Left cardiac atrium (tissue), 4 donors: Measurements from ENCODE around the gene GPC1. TPM values are rescaled to one million over a fixed set of nuclear protein-coding genes. Genes with fewer than 3 reads are reported as not detected.
"Not testable (repeated sequence)": the region's sequence is repeated elsewhere in the genome, so short reads cannot be mapped to it uniquely, and the experiment has no call there.

Source experiments
- ATAC-seq, 2 donors: fragments of 200-7000 bp; cut with Tn5 transposase; one replicate each; pipeline ENCODE4 v1.9.1; 2020; ENCODE audit warnings: mild to moderate bottlenecking in 2 of 2, moderate library complexity in 2 of 2
- DNase-seq: peaks from one replicate; pipeline ENCODE4 v3.0.0-alpha.2; 2020
- intact Hi-C, 2 donors: fragments of 100-400 bp; cut with DNase I; formaldehyde crosslinking; loops; one replicate each; pipeline versions ENCODE4 v1.14.1 to v1.15.1; 2022 to 2023
- total RNA-seq, 2 donors: library from RNA; stranded (reverse); fragmentation: NEBNext Ultra II Directional; extraction: Animal tissue kit (Norgen Biotek cat#: 25700); gene quantifications; one replicate each; pipeline ENCODE4 v1.2.1, GENCODE V29; 2021
- donor health status: DM: no; HTN: yes; CAD: no.
- donor health status: DM: no; HTN: yes; CAD: no; lungs with severe emphysema.
- donor health status: DM: yes; HTN: yes; CAD: no.
- donor health status: Dilated cardiomyopathy.

Gene GPC1
- total RNA-seq, 2 donors from 2014 or later = 74.6 to 78.4 TPM

- ATAC-seq (no peak), DNase-seq (no peak)
- intact Hi-C loops = no loop called here
Observed at GRCh38 chr2:240472078-240472790, 36.8 kb downstream of the GPC1 start.

DNA sequence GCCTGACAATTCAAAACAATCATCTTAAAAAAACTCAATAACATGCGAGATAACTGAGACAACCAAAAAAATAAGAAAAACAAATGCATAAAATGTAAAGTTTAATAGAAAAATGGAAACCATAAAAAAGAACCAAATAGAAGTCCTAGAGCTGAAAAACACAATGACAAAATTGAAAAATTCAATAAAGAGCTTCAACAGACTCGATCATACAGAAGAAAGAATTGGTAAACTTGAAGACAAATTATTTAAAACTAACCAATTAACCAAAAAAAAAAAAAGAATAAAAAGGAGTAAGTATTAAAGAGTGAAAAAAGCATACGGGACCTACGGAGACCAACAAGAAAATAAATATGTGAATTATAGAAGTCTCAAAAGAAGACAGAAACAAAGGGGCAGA lies 37.7 kb downstream of the GPC1 start:
- ATAC-seq (no peak), DNase-seq (no peak)
- intact Hi-C loops = no loop called here

GRCh38 chr2:240477916-240478315 lies 42.5 kb downstream of the GPC1 start:
- DNase-seq (no peak), ATAC-seq (no peak)
- intact Hi-C loops = no loop called here

GRCh38 chr2:240478346-240479110 lies 43.1 kb downstream of the GPC1 start:
- no peak for DNase-seq
- no peak for ATAC-seq
- intact Hi-C loops = no loop called here

- intact Hi-C loops = no loop called here
- DNase-seq = no peak
- ATAC-seq = no peak
Observed at GRCh38 chr2:240479111-240479501, 43.6 kb downstream of the GPC1 start.

DNA sequence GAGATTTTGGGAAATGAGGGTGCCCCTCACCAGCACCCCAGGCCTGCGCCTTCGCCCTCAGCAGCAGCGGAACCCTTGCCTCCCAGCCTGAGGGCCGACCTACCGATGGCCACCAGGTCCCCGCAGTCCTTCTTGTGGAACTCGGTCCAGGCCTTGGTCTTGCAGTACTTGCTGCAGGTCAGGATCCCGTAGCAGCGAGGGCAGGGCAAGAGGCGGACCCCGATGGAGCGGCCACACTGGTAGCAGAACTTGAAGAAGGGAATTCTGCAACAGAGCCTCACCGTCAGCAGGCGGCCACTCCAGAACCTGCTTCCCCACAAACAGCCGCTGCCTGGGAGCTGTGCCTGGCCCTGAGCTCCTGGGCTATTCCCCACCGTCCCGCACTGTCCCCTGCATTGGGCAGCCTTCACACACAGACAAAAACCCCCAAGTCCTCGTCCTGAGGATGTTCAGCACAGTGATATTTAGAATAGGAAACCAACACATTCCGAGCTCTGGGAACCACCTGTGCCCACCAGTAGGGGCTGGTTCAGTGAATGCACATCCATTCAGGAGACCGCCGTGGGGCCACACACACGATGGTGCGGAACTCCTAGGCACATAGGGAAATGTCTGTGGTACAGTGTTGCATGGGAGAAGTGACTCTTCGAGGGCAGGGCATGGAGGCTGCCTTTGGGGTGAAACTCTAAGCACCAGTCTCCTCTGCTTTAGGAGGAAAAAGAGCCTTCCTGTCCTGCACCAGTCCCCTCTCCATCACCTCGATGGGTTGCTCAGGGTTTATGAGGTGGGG lies 45.6 kb downstream of the GPC1 start:
- ATAC-seq (no peak), DNase-seq (no peak)
- intact Hi-C loops = no loop called here

DNA sequence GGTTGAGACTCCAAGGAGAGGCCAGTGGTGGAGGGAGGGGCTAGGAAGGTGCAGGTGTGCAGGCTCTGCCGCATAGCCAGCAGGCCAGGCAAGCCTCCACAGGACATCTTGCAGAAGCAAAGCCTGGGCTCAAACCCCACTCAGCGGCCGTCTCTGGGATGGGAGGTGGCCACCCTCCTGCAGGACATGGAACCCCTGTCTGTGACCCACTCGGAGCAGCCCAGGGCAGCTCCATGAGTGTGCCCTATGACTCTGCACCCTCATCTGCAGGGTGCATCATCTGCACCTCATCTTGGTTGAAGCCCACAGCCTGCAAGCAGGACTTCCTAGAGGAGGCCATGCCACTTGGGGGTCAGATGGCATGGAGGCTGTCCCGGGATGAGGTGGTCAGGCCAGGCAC lies 46.3 kb downstream of the GPC1 start:
- DNase-seq = no peak
- intact Hi-C loops = no loop called here
- no peak for ATAC-seq

DNA sequence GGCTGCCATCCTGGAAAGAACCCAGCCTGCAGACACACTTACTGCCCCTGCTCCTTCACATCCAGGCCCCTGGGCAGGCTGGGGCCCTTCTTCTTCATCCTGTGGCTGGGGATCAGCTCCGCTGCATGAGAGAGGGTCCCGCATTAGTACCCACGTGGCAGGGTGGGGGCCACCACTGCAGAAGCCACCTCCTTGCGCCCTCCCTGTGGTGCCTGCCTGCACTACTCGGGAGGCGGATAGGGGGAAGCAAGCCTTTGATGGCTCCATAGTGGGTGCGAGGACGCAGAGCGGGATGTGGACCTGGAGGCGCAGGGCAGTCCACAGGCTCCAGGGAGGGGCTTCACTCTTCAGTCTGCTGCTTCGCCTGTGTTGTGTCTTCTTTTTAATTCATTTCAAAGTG lies 46.7 kb downstream of the GPC1 start:
- intact Hi-C loops = no loop called here
- ATAC-seq (no peak), DNase-seq (no peak)

GRCh38 chr2:240491483-240491882 lies 56.0 kb downstream of the GPC1 start:
- ATAC-seq (no peak), DNase-seq (no peak)
- intact Hi-C loops = no loop called here

GRCh38 chr2:240494194-240494793 lies 58.8 kb downstream of the GPC1 start:
- no peak for ATAC-seq
- intact Hi-C loops = no loop called here
- DNase-seq = no peak

GRCh38 chr2:240494942-240495341 lies 59.5 kb downstream of the GPC1 start:
- ATAC-seq, DNase-seq, intact Hi-C loops: not testable (repeated sequence)

DNA sequence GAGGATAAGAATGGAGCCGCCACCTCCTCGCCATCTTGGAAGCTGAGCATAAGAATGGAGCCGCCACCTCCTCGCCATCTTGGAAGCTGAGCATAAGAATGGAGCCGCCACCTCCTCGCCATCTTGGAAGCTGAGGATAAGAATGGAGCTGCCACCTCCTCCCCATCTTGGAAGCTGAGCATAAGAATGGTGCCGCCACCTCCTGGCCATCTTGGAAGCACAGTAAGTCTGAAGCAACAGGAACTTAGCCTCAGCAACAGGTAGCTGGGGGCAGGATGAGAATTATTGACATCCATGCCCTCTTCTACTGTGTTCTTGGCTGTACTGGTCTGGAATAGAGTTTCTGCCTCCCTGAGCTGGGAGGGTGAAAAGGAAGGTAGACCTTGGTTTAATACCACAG lies 61.6 kb downstream of the GPC1 start:
- DNase-seq, ATAC-seq, intact Hi-C loops: not testable (repeated sequence)

GRCh38 chr2:240498171-240498957 lies 62.9 kb downstream of the GPC1 start:
- no peak for DNase-seq

GRCh38 chr2:240498958-240499260 lies 63.4 kb downstream of the GPC1 start:
- no peak for ATAC-seq
- intact Hi-C loops = no loop called here

More at GRCh38 chr2:240498171-240498957, 62.9 kb downstream of the GPC1 start:
- no peak for ATAC-seq
- intact Hi-C loops = no loop called here

DNA sequence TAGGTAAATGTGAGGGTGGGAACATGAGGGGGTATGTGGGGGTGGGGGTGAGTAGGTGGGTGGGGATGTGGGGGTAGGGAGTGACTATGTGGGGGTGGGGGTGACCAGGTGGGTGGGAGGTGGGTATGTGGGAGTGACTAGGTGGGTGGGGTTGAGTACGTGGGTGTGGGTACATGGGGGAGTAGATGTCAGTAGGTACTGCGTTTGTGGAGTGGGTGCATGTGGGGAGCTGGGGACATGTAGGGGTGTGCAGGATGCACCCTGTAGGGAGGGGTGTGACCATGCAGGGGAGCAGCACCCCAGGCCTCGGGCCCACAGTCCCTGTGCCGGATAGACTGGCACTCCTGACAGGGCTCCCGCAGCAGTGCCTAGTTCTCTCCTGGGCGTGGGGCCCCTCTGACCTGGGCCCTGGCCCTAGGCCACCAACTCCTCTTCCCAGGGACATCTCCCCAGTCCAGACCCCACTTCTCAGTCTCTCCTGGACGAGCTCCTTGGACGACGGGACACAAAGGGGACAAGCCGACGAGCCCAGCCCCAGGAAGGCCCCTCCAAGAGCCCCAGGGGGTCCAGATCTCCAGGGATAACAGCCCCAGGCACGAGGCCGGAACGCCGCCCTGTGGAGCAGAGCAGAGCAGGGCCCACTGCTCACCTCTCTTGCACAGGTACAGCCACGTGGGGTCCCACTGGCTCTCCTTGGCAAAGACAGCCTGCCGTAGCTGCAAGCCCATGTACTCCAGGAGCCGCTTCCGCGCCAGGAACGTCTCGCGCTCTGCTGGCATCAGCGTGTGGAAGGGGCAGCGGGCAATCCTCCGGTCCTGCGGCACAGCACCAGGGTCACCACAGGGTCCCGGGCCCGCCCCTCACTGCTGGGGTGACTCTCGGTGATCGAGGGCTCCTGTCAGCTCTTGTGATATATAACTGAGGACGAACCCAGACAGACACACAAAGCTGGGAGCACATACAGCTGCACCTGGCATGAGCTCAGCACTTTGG lies 64.1 kb downstream of the GPC1 start:
- ATAC-seq (no peak), DNase-seq (no peak)
- intact Hi-C loops = no loop called here

More at GRCh38 chr2:240498958-240499260, 63.4 kb downstream of the GPC1 start:
- no peak for DNase-seq

GRCh38 chr2:240500561-240501423 lies 65.3 kb downstream of the GPC1 start:
- DNase-seq = no peak
- no peak for ATAC-seq
- intact Hi-C loops = no loop called here

DNA sequence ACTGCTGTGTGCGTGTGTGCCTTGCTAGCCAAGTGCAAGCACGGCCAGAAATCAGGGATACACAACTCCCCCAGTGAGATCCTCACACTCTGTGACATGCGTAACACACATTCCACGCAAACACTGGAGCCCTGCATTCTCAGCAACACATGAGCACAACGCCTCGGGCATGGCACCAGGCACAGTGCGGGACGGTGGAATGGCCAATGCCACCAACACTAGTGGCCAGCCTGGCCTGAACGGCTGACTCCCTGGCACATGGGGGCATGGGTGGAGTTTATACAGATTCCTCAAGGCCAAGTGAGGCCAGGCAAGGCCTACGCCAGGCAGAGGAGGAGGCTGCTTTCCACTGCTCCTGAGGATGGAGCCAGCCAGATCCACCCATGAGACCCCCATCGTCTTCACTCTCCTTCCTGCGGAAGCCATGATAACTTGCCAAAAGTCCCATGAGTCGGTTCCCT lies 66.1 kb downstream of the GPC1 start:
- intact Hi-C loops = no loop called here
- DNase-seq (no peak), ATAC-seq (no peak)
